Skeletal muscle cell (primary cell): ENCODE measurements around the gene TMCO2.

Experiments
- DNase-seq: peaks from one replicate; pipeline ENCODE4 v3.0.0-alpha.2; 2010; ENCODE audit warnings: low read depth
- H3K4me3 ChIP-seq: 2 replicates; pipeline ENCODE4 v1.5.1; 2011; ENCODE audit warnings: low read depth, mild to moderate bottlenecking, control low read depth, low read length, moderate library complexity

The TMCO2 gene

GRCh38 chr1:40300249-40300567 is 52.5 kb downstream of the TMCO2 start:
- DNase-seq, result no peak
- no peak overlapping the region for H3K4me3 ChIP-seq

GRCh38 chr1:40300651-40301050 is 52.9 kb downstream of the TMCO2 start:
- no peak for DNase-seq
- H3K4me3 ChIP-seq, result no peak overlapping the region

- H3K4me3 ChIP-seq, result no peak overlapping the region
- no peak for DNase-seq
Observed at GRCh38 chr1:40301066-40301465, 53.3 kb downstream of the TMCO2 start.
